Measurements from ENCODE around the gene DHRS2.

Gene DHRS2

DNA sequence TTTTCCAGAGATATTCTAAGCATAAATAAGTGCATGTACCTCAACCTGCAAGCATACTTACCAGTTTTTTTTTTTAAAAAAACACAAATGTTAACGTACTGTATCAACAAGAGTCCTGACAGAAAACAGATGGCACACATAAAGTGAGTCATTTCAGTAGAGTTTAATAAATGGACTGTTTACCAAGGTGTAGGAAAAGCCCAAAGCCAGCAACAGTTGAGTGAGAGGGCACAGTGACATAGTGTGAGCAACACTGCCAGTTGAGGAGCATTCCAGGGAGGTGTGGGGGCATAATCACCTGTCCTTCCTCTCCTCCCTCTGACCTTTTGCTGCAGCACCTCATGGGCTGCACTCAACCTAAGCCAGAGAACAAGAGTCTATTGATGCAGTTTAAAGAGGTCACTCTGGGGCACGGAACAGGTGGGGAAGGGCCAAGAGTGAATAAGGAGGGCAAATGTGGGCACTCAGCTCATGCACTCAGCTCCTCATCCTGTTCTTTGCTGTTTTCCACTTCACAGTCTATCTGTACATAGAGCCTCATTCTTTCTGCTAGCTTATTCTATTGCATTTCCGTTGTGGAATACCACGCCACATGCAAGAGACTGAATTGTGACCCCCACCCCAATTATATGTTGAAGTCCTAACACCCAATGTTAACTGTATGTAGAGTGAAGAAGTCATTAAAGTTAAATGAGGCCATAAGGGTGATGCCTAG, 29.3 kb downstream of the DHRS2 start:
- peaks cover 2% of the 10 kb centered on the region for H3K4me1 Mint-ChIP-seq
- TF ChIP-seq, protein P1, sequence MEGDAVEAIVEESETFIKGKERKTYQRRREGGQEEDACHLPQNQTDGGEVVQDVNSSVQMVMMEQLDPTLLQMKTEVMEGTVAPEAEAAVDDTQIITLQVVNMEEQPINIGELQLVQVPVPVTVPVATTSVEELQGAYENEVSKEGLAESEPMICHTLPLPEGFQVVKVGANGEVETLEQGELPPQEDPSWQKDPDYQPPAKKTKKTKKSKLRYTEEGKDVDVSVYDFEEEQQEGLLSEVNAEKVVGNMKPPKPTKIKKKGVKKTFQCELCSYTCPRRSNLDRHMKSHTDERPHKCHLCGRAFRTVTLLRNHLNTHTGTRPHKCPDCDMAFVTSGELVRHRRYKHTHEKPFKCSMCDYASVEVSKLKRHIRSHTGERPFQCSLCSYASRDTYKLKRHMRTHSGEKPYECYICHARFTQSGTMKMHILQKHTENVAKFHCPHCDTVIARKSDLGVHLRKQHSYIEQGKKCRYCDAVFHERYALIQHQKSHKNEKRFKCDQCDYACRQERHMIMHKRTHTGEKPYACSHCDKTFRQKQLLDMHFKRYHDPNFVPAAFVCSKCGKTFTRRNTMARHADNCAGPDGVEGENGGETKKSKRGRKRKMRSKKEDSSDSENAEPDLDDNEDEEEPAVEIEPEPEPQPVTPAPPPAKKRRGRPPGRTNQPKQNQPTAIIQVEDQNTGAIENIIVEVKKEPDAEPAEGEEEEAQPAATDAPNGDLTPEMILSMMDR (IDR thresholded peaks at IDR 0.05): no peak
- H3K36me3 Mint-ChIP-seq (ENCODE audit: low read depth): no peaks in the 10 kb centered on the region
- no peak overlapping the region for H3K4me3 Mint-ChIP-seq
- no peak for DNase-seq
- H3K27ac Mint-ChIP-seq: no peak overlapping the region
- peaks cover 3% of the 10 kb centered on the region for H3K9me3 Mint-ChIP-seq
- peaks cover 25% of the 10 kb centered on the region for H3K27me3 Mint-ChIP-seq (ENCODE audit: low read depth, poor library complexity)

DNA sequence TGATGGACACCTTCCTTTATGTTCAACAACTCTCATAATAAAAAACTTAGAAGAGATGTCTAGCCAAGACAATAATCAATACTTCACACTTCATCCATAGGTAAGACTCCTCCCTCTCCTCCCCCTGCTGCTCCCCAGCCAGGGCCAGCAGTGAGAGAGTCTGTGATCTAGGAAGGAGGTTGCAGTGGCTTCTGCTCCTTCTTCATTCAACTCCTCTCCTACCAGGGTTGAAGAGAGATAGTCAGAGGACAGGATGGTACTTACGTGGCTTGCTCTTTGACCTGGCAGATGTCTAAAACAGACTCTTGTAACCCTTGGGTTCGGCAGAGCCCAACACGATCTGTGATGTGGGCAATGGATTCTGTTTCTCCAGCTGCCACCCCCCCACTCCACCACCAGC, 31.0 kb downstream of the DHRS2 start:
- no peak overlapping the region for H3K27ac Mint-ChIP-seq
- H3K27me3 Mint-ChIP-seq (ENCODE audit: low read depth, poor library complexity): peaks cover 15% of the 10 kb centered on the region
- no peaks in the 10 kb centered on the region for H3K36me3 Mint-ChIP-seq (ENCODE audit: low read depth)
- H3K4me3 Mint-ChIP-seq: no peak overlapping the region
- DNase-seq: no peak
- peaks cover 7% of the 10 kb centered on the region for H3K4me1 Mint-ChIP-seq
- TF ChIP-seq, protein P1 (IDR thresholded peaks at IDR 0.05): no peak
- peaks cover under 1% of the 10 kb centered on the region for H3K9me3 Mint-ChIP-seq

DNA sequence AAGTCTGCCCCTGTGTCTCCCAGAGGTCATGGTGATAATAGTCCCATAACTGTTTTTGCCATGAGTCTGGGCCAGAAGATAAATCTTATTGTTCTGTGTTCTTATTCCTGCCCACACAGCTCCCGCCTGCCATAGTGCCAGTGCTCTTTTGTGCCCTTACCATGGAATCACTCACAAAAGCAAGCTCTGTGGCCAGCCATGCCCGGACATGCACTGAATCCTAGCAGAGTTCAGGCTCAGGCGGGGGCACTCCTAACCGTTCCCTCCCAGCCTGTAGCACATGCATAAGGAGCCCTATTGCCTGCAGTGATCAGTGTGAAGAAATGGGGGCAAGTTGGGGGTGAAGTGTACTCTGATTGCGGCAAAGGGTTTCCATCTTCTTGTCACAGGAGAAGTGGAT, 33.3 kb downstream of the DHRS2 start:
- TF ChIP-seq, protein P1 (IDR thresholded peaks at IDR 0.05): no peak
- H3K9me3 Mint-ChIP-seq: peaks cover 12% of the 10 kb centered on the region

DNA sequence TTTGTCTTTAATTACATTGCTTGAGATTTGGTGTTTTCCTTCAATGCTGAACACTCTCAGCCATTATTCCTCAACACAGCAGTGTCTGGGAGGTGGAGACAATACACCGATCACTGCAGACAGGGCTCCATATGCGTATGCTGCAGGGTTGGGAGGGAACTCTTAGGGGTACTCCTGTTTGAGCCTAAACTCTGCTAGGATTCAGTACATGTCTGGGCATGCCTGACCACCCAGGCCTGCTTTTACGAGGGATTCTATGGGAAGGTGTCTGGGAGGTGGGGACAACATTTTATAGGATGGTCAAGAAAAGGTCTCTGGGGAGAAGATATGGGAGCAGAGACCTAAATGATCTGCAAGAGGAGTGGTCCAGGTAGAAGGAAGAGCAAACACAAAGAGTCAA, 34.3 kb downstream of the DHRS2 start:
- no peaks in the 10 kb centered on the region for H3K36me3 Mint-ChIP-seq (ENCODE audit: low read depth)
- peaks cover 12% of the 10 kb centered on the region for H3K9me3 Mint-ChIP-seq
- H3K27me3 Mint-ChIP-seq (ENCODE audit: low read depth, poor library complexity): peaks cover 21% of the 10 kb centered on the region
- peak overlapping the region; percentile 13 for H3K27ac Mint-ChIP-seq
- H3K4me3 Mint-ChIP-seq: no peak overlapping the region
- peaks cover 7% of the 10 kb centered on the region for H3K4me1 Mint-ChIP-seq
- TF ChIP-seq, protein P1 (IDR thresholded peaks at IDR 0.05): no peak
- DNase-seq: no peak

More for the DNA sequence above, 33.3 kb downstream of the DHRS2 start:
- DNase-seq: no peak
- Mint-ChIP-seq H3K4me3 (no peak overlapping the region), H3K27ac (no peak overlapping the region), H3K4me1 (peaks cover 7% of the 10 kb centered on the region), H3K27me3 (ENCODE audit: low read depth, poor library complexity) (peaks cover 25% of the 10 kb centered on the region), H3K36me3 (ENCODE audit: low read depth) (no peaks in the 10 kb centered on the region)

DNA sequence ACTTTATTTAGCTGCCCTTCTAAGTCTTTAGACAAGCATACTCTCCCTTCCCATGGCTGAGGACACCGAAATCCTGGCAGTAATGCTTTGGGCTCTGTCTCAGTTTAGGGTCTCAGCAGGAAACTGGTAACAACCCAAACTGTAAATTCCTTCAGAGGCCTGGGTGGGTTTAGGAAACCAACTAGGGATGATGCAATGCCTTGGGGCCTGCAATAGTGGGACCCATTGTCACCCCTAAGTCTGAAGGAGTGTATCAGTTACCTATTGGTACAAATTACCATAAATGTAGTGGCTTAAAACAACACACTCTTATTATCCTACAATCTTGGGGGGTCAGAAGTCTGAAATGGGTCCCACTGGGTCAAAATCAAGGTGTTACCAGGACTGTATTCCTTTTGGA, 36.0 kb downstream of the DHRS2 start:
- H3K4me1 Mint-ChIP-seq: peaks cover 7% of the 10 kb centered on the region
- peaks cover 15% of the 10 kb centered on the region for H3K27me3 Mint-ChIP-seq (ENCODE audit: low read depth, poor library complexity)
- H3K27ac Mint-ChIP-seq: no peak overlapping the region
- TF ChIP-seq, protein P1 (IDR thresholded peaks at IDR 0.05): no peak
- DNase-seq: no peak
- no peak overlapping the region for H3K4me3 Mint-ChIP-seq
- peaks cover 12% of the 10 kb centered on the region for H3K9me3 Mint-ChIP-seq
- H3K36me3 Mint-ChIP-seq (ENCODE audit: low read depth): no peaks in the 10 kb centered on the region

DNA sequence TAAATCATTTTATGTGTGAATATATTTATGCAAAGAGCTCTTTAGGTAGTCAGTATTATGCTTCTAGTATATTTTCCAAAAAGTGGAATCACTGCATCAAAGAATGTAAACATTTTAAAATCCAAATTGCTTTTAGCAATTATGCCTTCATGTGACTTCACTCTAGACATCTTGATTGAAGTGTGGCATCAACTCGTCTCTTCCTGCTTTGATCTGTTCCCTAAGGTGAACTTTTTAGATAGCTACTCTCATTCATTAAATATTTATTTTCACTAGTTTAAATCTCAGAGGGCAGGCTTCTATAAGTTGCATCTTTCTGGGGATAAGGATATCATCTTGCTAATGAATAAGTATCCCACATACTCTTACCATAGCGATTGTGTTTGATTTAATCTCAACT, 39.2 kb downstream of the DHRS2 start:
- no peak for DNase-seq
- TF ChIP-seq, protein P1 (IDR thresholded peaks at IDR 0.05): no peak
- Mint-ChIP-seq H3K4me3 (no peak overlapping the region), H3K4me1 (peaks cover 6% of the 10 kb centered on the region), H3K27me3 (ENCODE audit: low read depth, poor library complexity) (peaks cover 19% of the 10 kb centered on the region), H3K9me3 (peaks cover 12% of the 10 kb centered on the region), H3K36me3 (ENCODE audit: low read depth) (no peaks in the 10 kb centered on the region), H3K27ac (no peak overlapping the region)

Data from nephron progenitor cell (in vitro differentiated cells).